Endodermal cell (in vitro differentiated cells): ENCODE measurements around the gene KCNIP3. TPM values are rescaled to one million over a fixed set of nuclear protein-coding genes. Genes with fewer than 3 reads are reported as not detected.
A peak's percentile ranks its signal among the peaks of the same experiment; 100 is the strongest.

Source experiments
- DNase-seq: peaks from one replicate; pipeline ENCODE4 v3.0.0-alpha.2; 2017
- H3K27ac ChIP-seq: 2 replicates; pipeline ENCODE4 v1.5.1; 2013; ENCODE audit warnings: mild to moderate bottlenecking, low read depth, low read length, moderate library complexity
- H3K27me3 ChIP-seq: 2 replicates; pipeline ENCODE4 v1.6.1; 2013; ENCODE audit warnings: mild to moderate bottlenecking, low read length, moderate library complexity; ENCODE audit not compliant: insufficient read depth, control insufficient read depth, poor library complexity, severe bottlenecking
- H3K36me3 ChIP-seq: 2 replicates; pipeline ENCODE4 v1.7.0; 2013; ENCODE audit warnings: mild to moderate bottlenecking, low read length, moderate library complexity; ENCODE audit not compliant: control insufficient read depth, insufficient read depth
- H3K4me1 ChIP-seq: one replicate; pipeline ENCODE4 v1.7.0; 2013; ENCODE audit warnings: low read length; ENCODE audit not compliant: control insufficient read depth, insufficient read depth
- H3K4me3 ChIP-seq: 2 replicates; pipeline ENCODE4 v1.5.1; 2013; ENCODE audit warnings: mild to moderate bottlenecking, low read length, moderate library complexity
- H3K9ac ChIP-seq: 2 replicates; pipeline ENCODE4 v1.6.1; 2013; ENCODE audit warnings: mild to moderate bottlenecking, low read length, moderate library complexity; ENCODE audit not compliant: poor library complexity, severe bottlenecking; ENCODE audit errors: extremely low read depth
- H3K9me3 ChIP-seq: 2 replicates; pipeline ENCODE4 v1.6.1; 2013; ENCODE audit warnings: mild to moderate bottlenecking, low read length, moderate library complexity; ENCODE audit not compliant: control insufficient read depth
- H3K27ac Mint-ChIP-seq: 2 replicates; pipeline ENCODE4 v1.8.0; 2020; ENCODE audit warnings: mixed read lengths
- H3K27me3 Mint-ChIP-seq: 2 replicates; pipeline ENCODE4 v1.8.0; 2021; ENCODE audit warnings: mild to moderate bottlenecking, mixed read lengths; ENCODE audit not compliant: insufficient read depth
- H3K36me3 Mint-ChIP-seq: 2 replicates; pipeline ENCODE4 v1.8.0; 2020; ENCODE audit warnings: low read depth, mixed read lengths
- H3K4me1 Mint-ChIP-seq: 2 replicates; pipeline ENCODE4 v1.8.0; 2020; ENCODE audit warnings: mixed read lengths
- H3K4me3 Mint-ChIP-seq: 2 replicates; pipeline ENCODE4 v1.8.0; 2020; ENCODE audit warnings: mild to moderate bottlenecking, moderate library complexity, mixed read lengths
- H3K9me3 Mint-ChIP-seq: 2 replicates; pipeline ENCODE4 v1.8.0; 2020; ENCODE audit warnings: mild to moderate bottlenecking, mixed read lengths
- CTCF ChIP-seq: fragments of 200-600 bp; sonication (generic); conservative IDR thresholded peaks from 2 replicates; pipeline ENCODE4 v1.5.0; 2021; ENCODE audit warnings: antibody characterized with exemption, mild to moderate bottlenecking
- WGBS, 2 experiments: methylation state at CpG; one replicate each; pipeline versions ENCODE4 v1.1.5 to v1.1.7; 2013; ENCODE audit warnings: missing lambda C conversion rate in 2 of 2, mixed read lengths in 1 of 2; ENCODE audit not compliant: insufficient coverage in 1 of 2, insufficient read length in 1 of 2; 5-methylcytosine and 5-hydroxymethylcytosine counted together
- total RNA-seq, 2 donors: library from RNA; stranded (reverse); fragmentation: NEBNext Ultra II Directional in 1 of 2; extraction: Animal tissue kit (Norgen Biotek cat#: 25700) in 1 of 2; gene quantifications; 2 replicates in 1 of 2; 3 replicates in 1 of 2; pipeline ENCODE4 v1.2.1, GENCODE V29; 2021

KCNIP3 gene
- total RNA-seq, 2 donors from 2014 or later, result 0.26 to 1.3 TPM

GRCh38 chr2:95329891-95330793 is 33.0 kb downstream of the KCNIP3 start:
- Mint-ChIP-seq H3K36me3 (no peaks in the 10 kb centered on the region), H3K27ac (peak overlapping the region; percentile 50), H3K9me3 (no peaks in the 10 kb centered on the region), H3K4me3 (no peak overlapping the region), H3K4me1 (no peaks in the 10 kb centered on the region), H3K27me3 (peaks cover 5% of the 10 kb centered on the region)
- Histone ChIP-seq H3K9ac (no peak overlapping the region), H3K27ac (no peak overlapping the region), H3K4me1 (no peaks in the 10 kb centered on the region), H3K27me3 (no peaks in the 10 kb centered on the region), H3K4me3 (no peak overlapping the region), H3K36me3 (no peaks in the 10 kb centered on the region), H3K9me3 (peaks cover 3% of the 10 kb centered on the region)
- no peak for TF ChIP-seq CTCF
- WGBS, 2 experiments, result 60 to 87% methylated on average over 2 to 23 of the region's 23 CpGs
- DNase-seq, result no peak

- no peak overlapping the region for H3K27ac Mint-ChIP-seq
- WGBS, 2 experiments, result 85 to 94% methylated on average over 5 to 11 of the region's 11 CpGs
- peaks cover 5% of the 10 kb centered on the region for H3K27me3 Mint-ChIP-seq
- Histone ChIP-seq H3K27me3 (no peaks in the 10 kb centered on the region), H3K4me1 (no peaks in the 10 kb centered on the region), H3K36me3 (no peaks in the 10 kb centered on the region), H3K9ac (no peak overlapping the region), H3K4me3 (no peak overlapping the region), H3K9me3 (peaks cover under 1% of the 10 kb centered on the region), H3K27ac (peak overlapping the region; percentile 38)
- H3K36me3 Mint-ChIP-seq, result no peaks in the 10 kb centered on the region
- no peaks in the 10 kb centered on the region for H3K9me3 Mint-ChIP-seq
- no peak for DNase-seq
- H3K4me1 Mint-ChIP-seq, result no peaks in the 10 kb centered on the region
- no peak for TF ChIP-seq CTCF
- H3K4me3 Mint-ChIP-seq, result no peak overlapping the region
Measured at GRCh38 chr2:95330794-95331338, 33.7 kb downstream of the KCNIP3 start.

- no peaks in the 10 kb centered on the region for H3K36me3 ChIP-seq
- 93 to 100% methylated on average over 1 to 10 of the region's 10 CpGs for WGBS, 2 experiments
- H3K9ac ChIP-seq, result no peak overlapping the region
- H3K27me3 ChIP-seq, result no peaks in the 10 kb centered on the region
- H3K27ac Mint-ChIP-seq, result no peak overlapping the region
- no peaks in the 10 kb centered on the region for H3K4me1 ChIP-seq
- no peak overlapping the region for H3K27ac ChIP-seq
- TF ChIP-seq CTCF, result no peak
- H3K4me3 ChIP-seq, result no peak overlapping the region
- H3K9me3 ChIP-seq, result no peaks in the 10 kb centered on the region
- no peak overlapping the region for H3K4me3 Mint-ChIP-seq
- no peaks in the 10 kb centered on the region for H3K36me3 Mint-ChIP-seq
- H3K9me3 Mint-ChIP-seq, result no peaks in the 10 kb centered on the region
- no peaks in the 10 kb centered on the region for H3K4me1 Mint-ChIP-seq
- H3K27me3 Mint-ChIP-seq, result peaks cover 8% of the 10 kb centered on the region
- no peak for DNase-seq
Measured at GRCh38 chr2:95331606-95332005, 34.5 kb downstream of the KCNIP3 start.
